Stimulated activated CD4-positive, alpha-beta T cell treated with anti-CD3 and anti-CD28 coated beads, Interleukin-1b, Interleukin-23, amount 100 ng/mL, for 24 hours (primary cell): ENCODE measurements around the gene HCRTR2.

Experiments
- DNase-seq, 4 experiments: peaks; one replicate each; pipeline ENCODE4 v3.0.0-alpha.2; 2020; ENCODE audit warnings: low read depth in 4 of 4, low spot score in 1 of 4

Gene HCRTR2

DNA sequence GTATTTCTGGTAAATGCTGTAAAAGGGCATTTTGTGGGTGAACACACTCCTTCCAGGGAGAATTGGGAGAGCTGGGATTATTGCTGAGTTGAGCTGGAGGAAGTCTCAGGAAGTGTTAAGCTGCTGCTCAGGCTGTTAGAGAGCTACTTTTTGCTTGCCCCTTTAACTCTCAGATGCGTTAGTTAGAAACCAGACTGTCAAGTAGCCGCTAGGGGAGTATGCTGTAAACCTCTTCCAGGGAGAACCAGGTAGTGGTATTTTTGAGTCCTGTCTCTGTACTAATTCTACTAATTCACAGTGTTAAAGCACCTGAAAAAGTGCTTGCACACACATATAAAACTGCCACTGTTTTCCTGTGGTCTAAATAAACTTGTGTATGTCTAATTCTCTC lies 146.4 kb downstream of the HCRTR2 start:
- DNase-seq = no peak

DNA sequence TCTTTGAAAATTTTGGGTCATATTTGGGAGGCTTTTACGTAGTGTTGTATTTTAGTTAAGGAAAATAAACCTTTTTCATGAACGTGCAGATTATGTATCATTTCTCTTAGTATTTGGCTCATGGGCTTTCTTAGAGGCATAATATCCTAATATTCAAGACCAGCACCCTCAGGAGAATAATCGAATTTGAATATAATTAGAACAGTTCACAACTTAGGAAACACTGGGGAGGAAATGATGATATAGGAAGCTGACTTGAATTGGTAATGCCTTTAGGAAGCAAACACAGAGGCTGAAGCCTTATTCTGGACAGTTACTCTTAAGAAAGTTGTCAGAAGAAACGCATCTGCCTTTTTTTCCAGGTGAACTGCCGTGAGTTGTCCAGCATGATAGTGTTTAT lies 152.9 kb downstream of the HCRTR2 start, which contains the start of gene GFRAL:
Gene GFRAL, plus strand, starts transcription at position 301 of the 400 bp plus-strand sequence. Its CDS starts 86 bp downstream, at position 387.
- DNase-seq = no peak
